ENCODE results near the gene ITGB6.

ITGB6 gene

DNA sequence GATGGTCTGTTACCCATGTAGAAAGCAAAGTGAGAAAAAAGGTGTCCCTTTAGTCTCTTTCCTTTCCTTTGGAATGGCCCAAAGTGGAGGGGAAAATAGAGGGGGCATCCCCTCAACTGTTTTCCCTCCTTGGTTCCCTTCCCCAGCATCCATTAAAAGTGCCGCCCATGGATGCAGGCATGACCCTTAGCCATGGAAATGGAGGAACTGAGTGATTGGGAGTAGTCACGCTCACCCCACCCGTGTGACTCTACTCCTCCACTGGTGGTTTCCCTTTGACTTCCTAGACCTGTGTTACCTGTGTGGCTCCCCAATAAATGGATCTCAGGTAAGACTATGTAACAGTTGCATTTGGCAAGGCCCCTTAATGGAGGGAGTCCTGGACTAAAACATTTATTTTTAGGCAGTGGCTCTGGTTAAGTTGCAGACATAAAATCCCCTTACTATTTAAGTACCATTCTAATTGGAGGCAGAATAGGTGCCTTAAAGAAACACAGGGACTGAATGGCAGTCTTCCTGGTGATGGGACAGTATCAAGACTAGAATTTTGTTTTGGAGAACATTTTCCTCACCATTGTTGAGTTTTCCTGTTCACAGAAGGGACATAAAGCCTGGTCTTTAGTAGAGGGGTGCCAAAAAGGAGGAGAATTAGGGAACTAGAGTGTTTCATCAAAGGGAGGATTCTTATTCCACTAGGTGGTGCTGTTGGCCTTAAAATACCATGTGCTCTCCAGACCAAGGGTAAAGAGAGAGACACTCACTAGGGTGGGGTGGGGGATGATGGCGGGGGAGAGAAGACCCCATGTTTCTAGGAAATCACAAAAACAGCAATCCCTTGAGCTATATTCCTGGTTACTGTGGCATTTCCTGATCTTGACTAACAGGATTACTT lies 112.0 kb downstream of the ITGB6 start:
- DNase-seq (ENCODE audit: low read depth), result no peak

DNA sequence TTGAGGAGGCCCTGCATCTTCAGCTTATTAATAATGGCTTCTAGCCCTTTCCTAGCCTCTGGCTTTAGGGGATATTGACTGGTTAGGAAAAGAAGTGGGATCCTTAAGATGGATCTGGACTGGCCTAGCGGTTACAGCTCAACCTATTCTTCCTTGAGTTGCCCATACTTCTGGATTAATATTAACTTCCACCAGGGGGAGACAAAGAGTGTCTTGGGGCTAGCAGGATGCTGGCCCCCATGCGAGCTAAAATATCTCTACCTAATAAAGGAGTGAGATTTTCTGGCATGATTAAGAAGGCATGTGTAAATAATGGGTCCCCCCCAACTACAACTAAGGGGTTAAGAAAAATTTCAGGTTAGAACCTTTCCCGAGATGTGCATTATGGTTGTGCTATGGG lies 114.4 kb downstream of the ITGB6 start:
- DNase-seq (ENCODE audit: low read depth), result no peak

DNA sequence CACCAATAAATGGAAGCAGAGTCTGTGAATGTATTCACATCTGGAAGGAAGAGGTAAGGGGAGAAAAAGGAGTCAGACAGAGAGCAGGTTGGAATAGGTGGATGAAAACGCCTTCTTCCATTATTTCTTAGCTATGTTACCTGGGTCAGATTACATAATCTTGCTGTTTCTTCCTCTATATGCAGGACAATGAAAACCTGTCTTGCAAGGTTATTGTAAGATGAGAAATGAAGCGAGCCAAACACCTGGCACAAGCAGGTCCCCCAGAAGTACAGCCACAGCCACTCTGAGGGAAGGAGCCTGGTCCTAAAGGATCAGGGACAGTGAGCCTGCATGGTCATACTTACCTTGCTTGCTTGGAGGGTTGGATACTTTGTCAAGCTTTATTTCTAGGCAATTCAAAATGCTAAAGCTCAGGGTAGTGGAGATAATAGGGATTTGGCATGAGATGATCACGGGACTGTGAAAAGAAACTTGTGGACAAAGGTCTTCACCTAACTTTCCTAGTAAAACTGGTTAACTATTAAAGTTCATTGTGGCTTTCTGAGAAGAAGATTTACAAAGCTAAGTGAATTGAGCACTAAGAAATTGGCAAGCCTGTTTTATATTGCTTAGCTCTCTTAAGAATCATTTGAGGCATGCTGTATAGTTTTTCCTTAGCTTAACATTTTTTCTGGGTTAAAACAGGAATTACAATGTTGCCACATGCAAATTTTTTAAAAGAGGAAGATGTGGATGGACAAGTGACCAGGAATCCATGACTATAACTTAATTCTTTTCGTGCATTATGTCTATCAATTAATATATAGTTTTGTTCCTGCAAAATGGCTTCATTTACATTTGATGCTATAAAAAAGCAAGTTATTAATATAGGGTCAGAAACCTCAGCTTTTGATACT lies 121.9 kb downstream of the ITGB6 start:
- no peak for DNase-seq (ENCODE audit: low read depth)

DNA sequence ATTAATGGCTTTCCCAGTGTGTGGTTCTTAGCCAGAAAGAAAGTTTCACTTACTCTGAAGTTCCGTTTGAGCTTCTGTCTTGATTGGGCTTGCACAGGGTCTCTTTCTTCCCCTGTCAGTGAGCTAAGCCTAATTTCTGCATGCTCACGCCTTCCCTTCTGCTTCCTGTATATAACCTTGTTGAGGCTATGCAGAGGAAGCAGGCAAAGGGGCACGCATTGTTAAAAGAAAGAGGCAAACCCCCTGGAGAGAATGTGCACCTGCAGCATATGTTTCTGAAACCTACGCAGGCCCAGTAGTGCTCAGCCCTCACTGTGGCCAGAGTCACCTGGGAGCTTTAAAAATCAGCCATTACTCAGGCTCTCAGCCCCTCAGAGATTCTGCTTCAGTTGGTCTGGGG lies 123.2 kb downstream of the ITGB6 start:
- no peak for DNase-seq (ENCODE audit: low read depth)

DNA sequence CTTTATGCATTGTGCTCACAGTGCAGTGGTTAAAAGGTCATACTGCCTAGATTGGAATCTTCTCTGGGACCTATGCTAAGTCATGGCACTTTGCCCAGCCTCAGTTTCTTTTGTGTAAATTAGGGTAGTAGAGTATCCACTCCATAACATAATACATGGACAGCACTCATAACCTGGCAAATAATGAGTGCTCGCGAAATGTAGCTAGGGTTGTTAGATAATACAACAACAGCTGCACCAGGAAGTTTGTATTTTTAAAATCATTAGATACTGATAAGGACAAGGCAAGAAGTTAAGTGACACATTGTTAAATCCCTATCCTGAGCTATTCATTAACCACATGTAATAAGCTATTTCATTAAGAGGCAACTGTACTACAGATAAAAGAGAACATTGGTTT lies 123.8 kb downstream of the ITGB6 start:
- no peak for DNase-seq (ENCODE audit: low read depth)

DNA sequence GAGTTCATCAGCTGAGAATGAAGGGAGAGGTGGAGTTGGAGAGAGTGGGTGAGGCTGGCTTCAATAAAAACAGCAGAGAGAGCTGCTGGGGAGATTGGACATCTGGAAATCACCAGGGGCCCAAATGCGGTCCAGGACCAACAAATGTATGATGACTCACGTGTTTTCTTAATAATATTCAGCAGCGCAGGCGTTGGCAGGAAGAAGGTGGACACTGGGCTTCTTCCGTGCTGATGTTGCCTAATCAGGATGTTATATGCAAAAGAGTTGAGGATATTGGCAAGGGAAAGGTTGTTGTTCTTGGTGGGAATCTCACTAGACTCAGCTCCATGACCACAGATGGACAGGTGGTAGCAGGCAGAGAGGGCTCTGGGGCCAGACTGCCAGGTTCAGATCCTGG lies 124.9 kb downstream of the ITGB6 start:
- no peak for DNase-seq (ENCODE audit: low read depth)

DNA sequence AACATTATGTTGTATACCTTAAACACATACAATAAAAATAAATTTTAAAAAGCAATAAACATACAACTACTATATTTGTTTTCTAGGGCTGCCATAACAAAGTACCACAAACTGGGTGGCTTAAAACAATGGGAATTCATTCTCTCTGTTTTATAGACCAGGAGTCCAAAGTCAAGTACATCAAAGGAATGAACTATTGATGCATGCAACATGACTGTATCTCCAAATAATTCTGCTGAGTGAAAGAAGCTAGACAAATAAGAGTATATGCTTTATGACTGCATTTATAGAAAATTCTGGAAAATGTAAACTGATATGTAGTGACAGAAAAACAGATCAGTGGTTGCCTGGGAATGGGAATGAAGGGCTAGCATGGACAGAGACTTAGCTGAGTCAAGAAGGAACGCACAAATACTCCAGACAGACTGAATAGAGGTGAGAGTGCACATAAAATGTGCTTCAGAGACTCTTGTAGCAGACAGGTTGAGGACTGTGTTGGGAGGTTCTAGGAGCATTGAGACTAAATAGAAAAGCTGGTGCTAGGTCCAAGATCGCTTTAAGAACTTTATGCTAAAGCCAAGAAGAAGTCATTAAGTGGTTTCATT lies 126.7 kb downstream of the ITGB6 start:
- no peak for DNase-seq (ENCODE audit: low read depth)

DNA sequence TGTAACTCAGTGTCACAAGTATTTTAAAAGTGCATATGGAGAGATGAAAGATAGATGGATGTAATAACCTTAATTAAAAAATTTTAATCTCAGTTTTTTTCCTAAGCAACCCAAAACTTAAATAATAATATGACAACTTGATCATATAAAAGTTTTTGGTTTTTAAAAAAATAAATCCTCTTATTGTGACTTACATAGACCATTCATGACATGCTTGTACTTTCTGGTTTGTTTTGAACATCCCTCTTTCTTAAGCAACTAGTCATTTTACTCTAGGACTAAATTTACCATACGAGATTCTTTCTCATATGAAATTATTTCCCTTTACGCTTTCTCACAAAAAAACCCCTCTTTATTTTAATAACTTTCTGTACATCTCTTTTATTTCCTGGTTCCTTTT lies 131.2 kb downstream of the ITGB6 start:
- no peak for DNase-seq (ENCODE audit: low read depth)

DNA sequence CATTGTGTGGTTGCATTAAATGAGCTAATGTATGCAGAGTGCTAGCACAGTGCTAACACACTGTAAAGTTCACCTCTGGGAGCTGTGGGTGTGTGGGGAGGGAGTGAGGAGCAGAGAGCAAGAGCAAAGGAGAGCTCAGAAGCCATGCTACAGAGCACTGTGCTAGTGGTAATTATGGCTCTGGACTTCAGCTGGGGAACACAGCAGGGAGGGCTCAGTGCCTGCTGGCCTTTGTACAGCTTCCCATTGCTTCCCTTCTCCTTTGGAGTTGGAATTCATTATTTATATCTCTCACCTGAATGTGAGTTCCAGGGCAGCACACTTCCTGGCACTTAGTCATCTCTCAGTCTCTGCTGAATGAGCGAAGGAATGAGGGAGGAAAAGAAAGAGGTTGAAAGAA lies 135.2 kb downstream of the ITGB6 start:
- no peak for DNase-seq (ENCODE audit: low read depth)

DNA sequence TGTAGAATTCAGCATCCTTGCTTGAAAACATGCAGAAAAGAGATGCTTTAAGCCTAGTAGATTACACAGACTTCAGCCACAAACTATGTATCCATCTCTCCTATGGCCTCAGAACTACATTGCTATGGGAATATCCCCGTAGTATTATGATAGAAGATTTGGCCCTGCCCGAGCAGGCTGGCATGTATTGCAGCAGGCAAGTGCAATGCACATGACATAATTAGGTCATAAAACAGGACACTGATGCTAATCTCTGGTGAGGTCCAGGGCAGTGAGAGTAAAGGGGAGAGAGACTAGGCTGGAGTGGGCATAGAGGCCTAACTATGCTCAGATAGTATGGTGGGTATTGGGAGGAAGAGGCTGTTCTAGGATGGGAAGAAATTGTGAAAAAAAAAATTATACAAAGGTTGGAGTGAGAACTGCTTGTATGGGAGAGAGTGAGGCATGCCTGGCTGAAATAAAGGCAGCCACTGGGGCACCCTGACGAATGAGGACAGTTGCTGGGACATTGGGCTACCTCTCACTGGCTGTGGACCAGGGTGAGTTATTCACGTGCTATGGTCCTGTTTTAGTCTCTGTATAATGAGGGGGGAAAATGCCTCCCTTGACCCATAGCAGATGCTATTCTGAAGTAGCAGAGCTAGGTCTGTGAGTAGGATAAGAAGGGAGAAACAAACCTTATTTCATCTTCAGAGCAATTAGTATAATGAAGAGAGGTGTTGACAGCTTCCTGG lies 136.0 kb downstream of the ITGB6 start:
- no peak for DNase-seq (ENCODE audit: low read depth)

DNA sequence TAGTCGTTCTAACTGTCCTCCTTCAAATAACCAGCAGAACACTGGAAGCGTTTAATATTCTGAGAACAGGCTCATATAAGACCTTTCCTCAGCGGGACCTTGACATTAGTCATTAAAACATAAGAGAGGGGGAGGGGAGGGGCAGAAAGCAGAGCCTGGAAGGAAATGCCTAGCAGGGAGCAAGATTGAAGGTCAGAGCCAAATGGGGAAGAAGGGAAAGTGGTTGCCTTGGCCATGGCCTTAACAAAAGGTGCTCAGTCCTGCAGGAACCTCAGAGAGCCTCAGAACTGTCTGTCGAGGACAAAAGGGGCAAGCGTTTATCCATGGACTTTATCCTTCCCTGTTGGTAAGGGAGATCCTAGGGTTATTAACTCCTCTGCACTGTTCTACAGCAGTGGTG lies 136.8 kb downstream of the ITGB6 start:
- DNase-seq (ENCODE audit: low read depth), result no peak

DNA sequence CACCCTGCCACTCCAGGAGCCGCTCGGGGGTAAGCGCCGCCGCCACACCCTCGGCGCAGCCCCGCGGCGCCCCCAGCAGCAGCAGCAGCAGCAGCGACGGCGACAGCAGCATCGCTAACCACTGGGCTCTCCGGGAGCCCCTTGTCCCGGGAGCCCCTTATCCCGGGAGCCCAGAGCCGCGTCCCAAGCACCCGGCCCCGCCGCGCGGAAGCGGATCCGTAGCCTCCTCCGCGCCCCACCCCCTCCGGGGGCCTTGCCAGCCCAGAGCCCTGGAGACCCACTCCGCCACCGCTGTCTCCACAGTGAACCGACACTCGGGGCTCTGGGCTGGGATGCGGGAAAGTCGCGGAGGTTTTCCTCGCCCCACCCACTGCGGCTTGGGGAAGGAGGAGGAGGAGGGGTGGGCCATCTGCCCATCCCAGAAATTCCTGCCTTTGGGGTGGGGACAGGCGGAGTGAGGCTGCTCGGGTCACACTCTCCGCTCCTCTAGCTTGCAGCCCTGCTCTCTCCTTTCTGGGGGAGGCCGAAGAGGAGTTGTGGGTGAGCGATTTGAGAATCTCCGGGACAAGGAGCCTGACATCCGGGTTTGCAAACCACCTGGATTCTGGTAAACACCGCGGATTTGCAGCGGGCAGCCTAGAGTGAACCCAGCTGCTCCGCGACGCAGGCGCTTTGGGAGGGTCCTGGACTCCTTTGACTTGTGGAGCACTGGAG lies 137.6 kb downstream of the ITGB6 start, which contains the start of gene PLA2R1:
PLA2R1 (minus strand) TSS at position 324 of the 714 bp plus-strand sequence; CDS start at position 112, 212 bp downstream.
- DNase-seq (ENCODE audit: low read depth), result no peak

DNA sequence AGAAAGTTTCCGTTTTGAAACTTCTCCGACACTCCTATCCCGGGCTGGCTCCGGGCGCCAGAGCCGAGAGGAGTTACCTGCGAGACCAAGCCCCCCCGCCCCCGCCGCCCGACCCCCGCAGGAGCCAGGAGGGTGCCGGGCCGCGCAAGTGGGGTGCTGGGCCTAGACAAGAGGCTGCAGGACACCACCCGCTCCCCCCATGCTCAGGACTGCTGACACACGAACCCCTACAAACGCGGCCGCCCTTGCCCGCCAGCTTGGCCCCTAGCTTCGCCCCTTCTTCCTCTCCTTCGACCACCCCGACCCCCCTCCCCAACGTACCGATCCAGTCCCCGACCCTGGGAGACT lies 138.2 kb downstream of the ITGB6 start:
- no peak for DNase-seq (ENCODE audit: low read depth)

DNA sequence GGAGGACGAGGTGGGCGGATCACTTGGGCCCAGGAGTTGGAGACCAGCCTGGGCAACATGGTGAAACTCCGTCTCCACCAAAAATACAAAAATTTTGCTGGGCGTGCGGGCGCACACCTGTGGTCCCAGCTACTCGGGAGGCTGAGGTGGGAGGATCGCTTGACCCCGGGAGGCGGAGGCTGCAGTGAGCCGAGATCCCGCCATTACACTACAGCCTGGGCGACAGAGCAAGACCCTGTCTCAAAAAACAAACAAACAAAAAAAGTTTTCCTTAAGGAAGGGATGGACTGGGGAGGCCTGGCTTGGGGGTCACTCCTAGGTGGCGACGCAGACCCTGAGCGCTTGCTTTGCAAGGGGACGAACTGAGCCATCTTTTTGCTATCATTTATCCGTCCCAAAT lies 138.5 kb downstream of the ITGB6 start:
- DNase-seq (ENCODE audit: low read depth), result no peak

DNA sequence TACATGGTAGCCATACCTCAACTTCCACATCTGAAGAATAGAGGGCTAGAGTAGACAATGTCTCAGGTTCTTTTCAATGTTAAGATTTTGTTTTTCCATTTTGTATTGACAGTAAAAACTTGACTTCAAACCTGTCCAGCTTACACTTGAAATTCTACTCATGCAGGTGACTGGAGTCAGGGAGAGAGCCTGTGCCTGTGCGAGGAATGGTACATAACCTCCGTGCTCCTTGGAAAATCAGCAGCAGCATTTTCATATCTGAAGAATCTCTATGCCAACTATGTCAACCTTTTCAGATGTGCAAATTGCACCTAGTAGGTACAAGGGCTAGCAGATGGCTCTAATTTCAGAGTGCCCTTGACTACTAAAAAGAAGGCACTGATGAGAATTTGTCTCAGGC lies 139.8 kb downstream of the ITGB6 start:
- no peak for DNase-seq (ENCODE audit: low read depth)

DNA sequence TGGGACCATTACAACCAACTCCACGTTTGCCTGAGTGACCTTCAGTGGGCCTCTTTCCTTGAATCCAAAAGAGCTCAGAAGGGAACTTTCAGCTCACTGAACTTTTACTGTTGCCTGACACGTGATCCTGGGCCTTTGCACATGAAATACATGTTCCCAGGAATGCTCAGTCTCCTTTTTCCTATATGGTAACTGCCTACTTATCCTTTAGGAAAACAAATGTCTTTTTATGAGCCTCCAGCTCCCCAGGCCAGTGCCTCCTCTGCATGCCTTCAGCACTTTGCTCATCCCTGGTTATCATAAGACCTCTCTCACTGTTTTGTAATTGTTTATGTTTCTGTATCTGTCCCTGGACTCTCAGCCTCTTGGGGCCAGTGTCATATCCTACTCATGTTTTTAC lies 142.7 kb downstream of the ITGB6 start:
- no peak for DNase-seq (ENCODE audit: low read depth)

DNA sequence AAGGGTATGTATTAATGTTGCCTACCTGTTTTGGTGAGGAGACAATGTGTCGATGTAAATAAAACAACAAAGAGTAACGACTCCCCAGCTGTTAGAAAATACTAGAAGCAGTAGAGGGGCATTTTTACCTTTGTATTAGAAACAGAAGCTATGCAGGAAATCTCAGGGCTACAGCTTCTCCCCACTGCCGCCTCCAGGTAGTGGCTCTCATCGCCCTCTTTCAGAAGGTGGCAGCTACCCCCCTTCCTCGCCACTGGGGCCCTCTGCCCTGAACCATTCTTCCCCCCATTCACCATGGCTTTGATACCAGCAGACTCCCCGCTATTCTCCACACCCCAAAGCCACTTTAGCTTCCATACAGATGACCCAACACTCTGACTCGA lies 144.4 kb downstream of the ITGB6 start:
- DNase-seq (ENCODE audit: low read depth), result no peak

DNA sequence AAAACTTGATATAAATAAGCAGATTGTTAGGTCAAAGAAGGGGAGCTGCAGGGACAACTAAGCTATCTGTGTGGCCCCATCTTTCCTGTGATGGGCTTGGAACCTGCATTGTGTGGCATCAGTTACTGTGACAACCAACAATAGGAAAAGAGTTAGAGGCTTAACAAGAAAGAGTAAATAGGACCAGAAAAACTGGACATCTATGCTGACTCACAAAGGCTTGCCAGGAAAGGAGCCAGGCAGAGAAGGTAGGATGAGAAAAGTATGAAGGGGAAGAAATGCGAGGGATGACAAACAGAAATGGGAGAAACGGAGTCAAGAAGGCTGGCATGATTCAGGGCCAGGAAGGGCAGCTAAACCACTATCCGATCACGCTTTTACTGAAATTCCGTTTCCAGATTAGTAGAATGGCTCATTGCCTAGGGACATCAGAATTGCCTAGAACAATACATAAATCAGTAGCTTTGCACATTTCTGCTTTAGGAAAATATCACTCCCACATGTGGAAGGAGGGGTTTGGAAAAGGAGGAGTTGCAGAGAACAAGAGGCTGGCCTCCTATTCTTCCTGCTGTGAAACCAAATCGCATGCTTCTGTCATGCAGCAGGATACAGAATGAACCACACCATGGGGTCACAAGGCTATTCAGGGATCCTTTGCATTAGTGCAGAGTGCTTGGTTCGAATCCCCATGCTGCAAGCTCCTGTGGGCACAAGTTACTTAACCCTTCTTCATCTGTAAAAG lies 144.9 kb downstream of the ITGB6 start:
- DNase-seq (ENCODE audit: low read depth), result no peak

DNA sequence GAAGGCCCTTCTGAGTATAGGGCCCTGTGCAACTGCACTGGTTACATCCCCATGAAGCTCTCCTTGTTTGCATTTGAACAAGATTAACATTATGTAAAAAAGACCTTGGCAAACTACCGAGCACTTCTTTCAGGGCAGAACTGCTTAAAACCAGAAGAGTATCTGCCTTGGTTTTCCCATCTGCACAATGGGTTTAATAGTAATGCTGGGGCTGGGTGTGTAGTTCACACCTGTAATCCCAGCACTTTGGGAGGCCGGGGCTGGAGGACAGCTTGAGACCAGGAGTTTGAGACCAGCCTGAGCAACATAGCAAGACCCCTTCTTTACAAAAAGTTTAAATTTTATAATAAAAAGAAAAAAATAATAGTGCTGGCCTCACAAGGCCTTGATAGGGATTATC lies 146.1 kb downstream of the ITGB6 start:
- DNase-seq (ENCODE audit: low read depth), result no peak

DNA sequence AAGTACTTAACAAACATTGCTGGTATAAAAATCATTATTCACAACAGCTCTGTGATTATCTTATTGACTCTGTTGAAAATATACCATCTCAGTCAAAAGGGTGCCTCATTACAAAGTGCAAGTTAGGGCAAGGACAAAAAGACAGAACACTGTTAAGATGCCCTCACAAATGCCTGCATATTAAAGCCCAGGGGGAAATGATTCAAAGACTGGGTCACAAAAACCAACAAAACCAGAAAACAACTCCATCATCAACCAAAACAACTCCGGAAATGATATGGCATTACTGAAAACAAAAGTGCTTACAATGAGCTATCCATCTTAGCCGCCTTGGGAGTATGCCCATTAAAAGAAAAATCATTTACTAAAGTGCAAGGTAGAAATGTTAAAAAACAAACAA lies 147.5 kb downstream of the ITGB6 start:
- DNase-seq (ENCODE audit: low read depth), result no peak

DNA sequence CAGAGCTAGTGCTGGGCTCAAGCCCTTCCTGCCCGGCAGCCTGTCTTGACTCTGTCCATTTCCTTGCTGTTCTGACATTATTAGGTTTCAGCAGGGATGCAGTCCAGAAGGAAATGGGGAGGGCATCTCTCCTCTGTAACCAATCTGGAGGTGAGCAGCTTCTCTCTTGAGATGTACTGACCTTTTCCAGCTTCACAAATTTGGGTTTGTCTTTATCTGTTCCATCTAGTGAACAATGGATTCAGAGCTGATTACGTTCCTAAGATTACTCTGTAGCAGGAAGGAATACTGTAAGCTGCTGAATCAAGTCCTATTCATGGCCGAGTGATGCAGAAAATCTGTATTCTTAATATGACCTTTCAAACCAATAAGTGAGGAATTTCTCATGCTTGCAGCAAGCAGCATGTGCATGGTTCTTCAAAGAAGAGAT lies 148.7 kb downstream of the ITGB6 start:
- no peak for DNase-seq (ENCODE audit: low read depth)
